Right lobe of liver (tissue), 4 donors: ENCODE results near the gene HCN2.
"Not testable (repeated sequence)": the region's sequence is repeated elsewhere in the genome, so short reads cannot be mapped to it uniquely, and the experiment has no call there.

Experiments
- POLR2A ChIP-seq: fragments of 450-650 bp; IDR thresholded peaks from one replicate; pipeline ENCODE4 v1.6.1; 2017; ENCODE audit warnings: antibody characterized with exemption, mild to moderate bottlenecking
- TF ChIP-seq, protein P1 (sequence below), 4 donors: fragments of 200-600 bp in 3 of 4; fragments of 450-650 bp in 1 of 4; IDR thresholded peaks; one replicate each; pipeline versions ENCODE4 v1.5.1 to v1.8.0; 2016 to 2022; ENCODE audit warnings: antibody characterized with exemption in 4 of 4, mild to moderate bottlenecking in 2 of 4
- donor health status: DM: no; HTN: no; CAD: no.
- donor health status: DM: no; HTN: no; CAD: no.
- donor health status: DM: no; HTN: yes; CAD: no.

DNA sequence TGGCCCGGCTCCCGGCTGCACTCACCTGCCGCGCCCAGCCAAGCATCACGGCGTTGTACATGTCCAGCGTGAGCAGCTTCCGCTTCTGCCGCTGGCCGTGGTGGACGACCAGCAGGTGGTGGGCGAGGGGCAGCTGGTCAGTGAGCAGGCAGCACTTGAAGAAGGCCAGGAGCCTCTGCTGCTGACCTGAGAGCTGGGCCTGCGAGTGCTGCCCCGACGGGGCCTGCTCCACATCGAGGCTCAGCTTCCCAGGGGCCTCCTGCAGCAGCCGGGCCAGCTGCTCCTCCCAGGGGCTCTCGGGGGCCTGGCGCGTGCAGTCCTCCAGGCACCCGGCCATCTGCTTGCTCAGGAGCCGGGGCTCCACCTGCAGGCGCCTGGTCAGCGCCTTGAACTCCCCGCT is 39.8 kb downstream of the HCN2 start:
- TF ChIP-seq, protein P1, sequence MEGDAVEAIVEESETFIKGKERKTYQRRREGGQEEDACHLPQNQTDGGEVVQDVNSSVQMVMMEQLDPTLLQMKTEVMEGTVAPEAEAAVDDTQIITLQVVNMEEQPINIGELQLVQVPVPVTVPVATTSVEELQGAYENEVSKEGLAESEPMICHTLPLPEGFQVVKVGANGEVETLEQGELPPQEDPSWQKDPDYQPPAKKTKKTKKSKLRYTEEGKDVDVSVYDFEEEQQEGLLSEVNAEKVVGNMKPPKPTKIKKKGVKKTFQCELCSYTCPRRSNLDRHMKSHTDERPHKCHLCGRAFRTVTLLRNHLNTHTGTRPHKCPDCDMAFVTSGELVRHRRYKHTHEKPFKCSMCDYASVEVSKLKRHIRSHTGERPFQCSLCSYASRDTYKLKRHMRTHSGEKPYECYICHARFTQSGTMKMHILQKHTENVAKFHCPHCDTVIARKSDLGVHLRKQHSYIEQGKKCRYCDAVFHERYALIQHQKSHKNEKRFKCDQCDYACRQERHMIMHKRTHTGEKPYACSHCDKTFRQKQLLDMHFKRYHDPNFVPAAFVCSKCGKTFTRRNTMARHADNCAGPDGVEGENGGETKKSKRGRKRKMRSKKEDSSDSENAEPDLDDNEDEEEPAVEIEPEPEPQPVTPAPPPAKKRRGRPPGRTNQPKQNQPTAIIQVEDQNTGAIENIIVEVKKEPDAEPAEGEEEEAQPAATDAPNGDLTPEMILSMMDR (IDR thresholded peaks at IDR 0.05), result not testable (repeated sequence)
- not testable (repeated sequence) for TF ChIP-seq POLR2A
